ENCODE results near the gene SMARCA4.

The SMARCA4 gene

DNA sequence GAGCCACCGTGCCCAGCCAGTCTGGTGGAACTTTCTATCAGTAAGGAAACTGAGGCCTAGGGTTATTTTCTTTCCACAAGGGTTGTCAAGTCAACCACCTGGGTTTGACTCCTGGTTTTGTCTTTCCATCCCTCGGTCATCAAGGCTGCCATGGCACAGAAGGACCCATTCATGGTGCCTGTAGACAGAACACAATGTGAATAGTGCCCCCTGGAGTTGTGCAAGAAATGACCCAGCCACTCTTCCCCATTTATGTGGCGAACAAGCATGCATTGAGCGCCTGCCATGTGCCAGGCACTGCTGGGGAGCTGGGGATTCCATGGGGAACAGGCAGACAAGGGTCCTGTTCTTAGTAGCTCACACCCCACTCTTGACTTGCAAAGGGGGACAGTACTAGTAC is 4.1 kb downstream of the SMARCA4 start:
- TF ChIP-seq ZNF580 (tag by site-specific recombination; IDR thresholded peaks at IDR 0.05) (peak; percentile 66; the same call in 1 of the 2 replicates), ZNF391 (tag by site-specific recombination; IDR thresholded peaks at IDR 0.05; ENCODE audit: borderline replicate concordance, low read depth) (no peak)
- Histone ChIP-seq H3K36me3 (ENCODE audit: control insufficient read depth in 2 of 2, insufficient read depth in 1 of 2, low read length in 2 of 2) (peaks cover 0 to 2% of the 10 kb centered on the region in 2 experiments; a peak in 2 of 3 replicates), H3K4me1 (ENCODE audit: control insufficient read depth, insufficient read depth, low read length) (peaks cover 7% of the 10 kb centered on the region), H3K9me3 (ENCODE audit: control insufficient read depth, insufficient read depth, low read depth, low read length) (no peaks in the 10 kb centered on the region), H3K4me3 (ENCODE audit: low read depth, low read length) (no peak overlapping the region), H3K27ac (ENCODE audit: extremely low read depth, low read depth, low read length) (no peak overlapping the region)
- CTCF ChIA-PET: interaction anchor here (0.5 to 3.1 kb wide), 4 partner anchors 12 to 23 kb away, joined by 3 to 9 read pairs (median 4); no protein-coding TSS in a partner anchor
- POLR2A ChIA-PET: no interaction called here

GRCh38 chr19:10965398-10965797 is 4.6 kb downstream of the SMARCA4 start:
- no peaks in the 10 kb centered on the region for H3K9me3 ChIP-seq (ENCODE audit: control insufficient read depth, insufficient read depth, low read depth, low read length)
- peaks cover 0 to 2% of the 10 kb centered on the region in 2 experiments; a peak in 2 of 3 replicates for H3K36me3 ChIP-seq (ENCODE audit: control insufficient read depth in 2 of 2, insufficient read depth in 1 of 2, low read length in 2 of 2)
- peaks cover 7% of the 10 kb centered on the region for H3K4me1 ChIP-seq (ENCODE audit: control insufficient read depth, insufficient read depth, low read length)
- CTCF ChIA-PET: interaction anchor here (0.5 to 3.1 kb wide), 4 partner anchors 11 to 29 kb away, joined by 3 to 9 read pairs (median 4); no protein-coding TSS in a partner anchor
- H3K27ac ChIP-seq (ENCODE audit: extremely low read depth, low read depth, low read length): no peak overlapping the region
- POLR2A ChIA-PET: no interaction called here
- TF ChIP-seq SP3 (tag by site-specific recombination; IDR thresholded peaks at IDR 0.05) (no peak), ZBTB48 (tag by site-specific recombination; IDR thresholded peaks at IDR 0.05) (no peak), ZBTB21 (tag by site-specific recombination; IDR thresholded peaks at IDR 0.05) (no peak), ZNF513 (tag by site-specific recombination; IDR thresholded peaks at IDR 0.05) (no peak), ZBTB6 (tag by site-specific recombination; IDR thresholded peaks at IDR 0.05) (peak; percentile 89), EGR2 (tag by site-specific recombination; IDR thresholded peaks at IDR 0.05; ENCODE audit: low read depth) (no peak), ZNF274 (IDR thresholded peaks at IDR 0.05; ENCODE audit: low read length) (no peak), ZNF274 (tag by site-specific recombination; IDR thresholded peaks at IDR 0.05; ENCODE audit: borderline replicate concordance) (no peak)
- no peak overlapping the region for H3K4me3 ChIP-seq (ENCODE audit: low read depth, low read length)

- Histone ChIP-seq H3K4me1 (ENCODE audit: control insufficient read depth, insufficient read depth, low read length) (peaks cover 7% of the 10 kb centered on the region), H3K4me3 (ENCODE audit: low read depth, low read length) (no peak overlapping the region), H3K36me3 (ENCODE audit: control insufficient read depth in 2 of 2, insufficient read depth in 1 of 2, low read length in 2 of 2) (peaks cover 0 to 2% of the 10 kb centered on the region in 2 experiments; a peak in 2 of 3 replicates), H3K9me3 (ENCODE audit: control insufficient read depth, insufficient read depth, low read depth, low read length) (no peaks in the 10 kb centered on the region), H3K27ac (ENCODE audit: extremely low read depth, low read depth, low read length) (no peak overlapping the region)
- ChIA-PET CTCF (interaction anchor here (0.7 to 3.1 kb wide), 3 partner anchors 25 to 108 kb away, joined by 3 to 9 read pairs (median 3); no protein-coding TSS in a partner anchor), POLR2A (interaction anchor here (1.3 kb wide), 1 partner anchor 9 kb away, joined by 3 read pairs; no protein-coding TSS in a partner anchor)
- no peak for TF ChIP-seq ZBTB21 (tag by site-specific recombination; IDR thresholded peaks at IDR 0.05)
- no peak for TF ChIP-seq TCF7L2 (IDR thresholded peaks at IDR 0.05; ENCODE audit: borderline replicate concordance, low read depth, low read length)
- no peak for TF ChIP-seq ZNF501 (tag by site-specific recombination; IDR thresholded peaks at IDR 0.05)
- TF ChIP-seq ZNF473 (tag by site-specific recombination; IDR thresholded peaks at IDR 0.05): no peak
- no peak for TF ChIP-seq ZNF529 (tag by site-specific recombination; IDR thresholded peaks at IDR 0.05; ENCODE audit: insufficient replicate concordance)
These were observed 6.0 kb downstream of the SMARCA4 start for GRCh38 chr19:10966809-10967208.

Data from HEK293 (cell line).